Immature natural killer cell (primary cell): ENCODE results near the gene ARMH3. TPM values are rescaled to one million over a fixed set of nuclear protein-coding genes. Genes with fewer than 3 reads are reported as not detected.
"Not testable (repeated sequence)": the region's sequence is repeated elsewhere in the genome, so short reads cannot be mapped to it uniquely, and the experiment has no call there.

Source experiments
- DNase-seq, 3 donors: peaks; one replicate each; pipeline ENCODE4 v3.0.0; 2022; ENCODE audit warnings: mixed read lengths in 1 of 3
- H3K27ac Mint-ChIP-seq, 6 donors: one replicate each; pipeline ENCODE4 v1.8.0; 2020; ENCODE audit warnings: mixed read lengths in 6 of 6, mild to moderate bottlenecking in 5 of 6, inconsistent platforms in 4 of 6, moderate library complexity in 3 of 6
- H3K27me3 Mint-ChIP-seq, 3 donors: one replicate each; pipeline ENCODE4 v1.8.0; 2020 to 2021; ENCODE audit warnings: low read depth in 3 of 3, mild to moderate bottlenecking in 3 of 3, mixed read lengths in 3 of 3, moderate library complexity in 3 of 3, inconsistent platforms in 1 of 3
- H3K36me3 Mint-ChIP-seq, 3 donors: one replicate each; pipeline ENCODE4 v1.8.0; 2020; ENCODE audit warnings: mixed read lengths in 3 of 3, inconsistent platforms in 2 of 3, mild to moderate bottlenecking in 2 of 3
- H3K4me1 Mint-ChIP-seq, 2 donors: one replicate each; pipeline ENCODE4 v1.8.0; 2020; ENCODE audit warnings: inconsistent platforms in 2 of 2, mild to moderate bottlenecking in 2 of 2, mixed read lengths in 2 of 2, moderate library complexity in 1 of 2
- H3K4me3 Mint-ChIP-seq, 5 donors: one replicate each; pipeline ENCODE4 v1.8.0; 2020; ENCODE audit warnings: mild to moderate bottlenecking in 5 of 5, mixed read lengths in 5 of 5, inconsistent platforms in 3 of 5, moderate library complexity in 3 of 5
- H3K9me3 Mint-ChIP-seq, 6 donors: one replicate each; pipeline ENCODE4 v1.8.0; 2020; ENCODE audit warnings: mild to moderate bottlenecking in 6 of 6, mixed read lengths in 6 of 6, inconsistent platforms in 4 of 6, moderate library complexity in 3 of 6
- polyA plus RNA-seq, 3 donors: library from polyadenylated mRNA; unstranded; fragments of 300-500 nt; fragmentation: Illumina TruSeq; gene quantifications; one replicate each; pipeline ENCODE4 v1.2.3, GENCODE V29; 2021

ARMH3 gene
- polyA plus RNA-seq, 3 donors from 2014 or later, result 14.4 to 19.8 (median 17.5) TPM

- no peaks in the 10 kb centered on the region for H3K27me3 Mint-ChIP-seq
- no peak overlapping the region for H3K27ac Mint-ChIP-seq
- DNase-seq, result no peak
- H3K4me1 Mint-ChIP-seq, result no peaks in the 10 kb centered on the region
- peaks cover 19 to 42% (median 25%) of the 10 kb centered on the region in 3 donors for H3K36me3 Mint-ChIP-seq
- no peaks in the 10 kb centered on the region for H3K9me3 Mint-ChIP-seq
- H3K4me3 Mint-ChIP-seq, result no peak overlapping the region
Measured at GRCh38 chr10:101993651-101994200, 62.2 kb downstream of the ARMH3 start.

GRCh38 chr10:101993221-101993620 is 62.8 kb downstream of the ARMH3 start:
- H3K27me3 Mint-ChIP-seq, result no peaks in the 10 kb centered on the region
- no peak overlapping the region for H3K27ac Mint-ChIP-seq
- no peak overlapping the region for H3K4me3 Mint-ChIP-seq
- H3K36me3 Mint-ChIP-seq, result peaks cover 20 to 38% (median 25%) of the 10 kb centered on the region in 3 donors
- H3K9me3 Mint-ChIP-seq, result no peaks in the 10 kb centered on the region
- H3K4me1 Mint-ChIP-seq, result no peaks in the 10 kb centered on the region
- DNase-seq, result no peak

- no peak for DNase-seq
- H3K9me3 Mint-ChIP-seq, result no peaks in the 10 kb centered on the region
- H3K4me3 Mint-ChIP-seq, result no peak overlapping the region
- H3K36me3 Mint-ChIP-seq, result peaks cover 13 to 39% (median 18%) of the 10 kb centered on the region in 3 donors
- no peaks in the 10 kb centered on the region for H3K27me3 Mint-ChIP-seq
- peak overlapping the region in 4 of 6 donors; percentile 0 to 18 (median 12) for H3K27ac Mint-ChIP-seq
- H3K4me1 Mint-ChIP-seq, result peaks cover 0 to 16% of the 10 kb centered on the region in 2 donors
Measured at GRCh38 chr10:101987136-101987535, 68.8 kb downstream of the ARMH3 start.

GRCh38 chr10:101986624-101986971 is 69.4 kb downstream of the ARMH3 start:
- Mint-ChIP-seq H3K36me3 (peaks cover 11 to 33% (median 13%) of the 10 kb centered on the region in 3 donors), H3K27me3 (no peaks in the 10 kb centered on the region), H3K4me3 (no peak overlapping the region), H3K27ac (peak overlapping the region in 4 of 6 donors; percentile 18 to 87 (median 54)), H3K4me1 (peaks cover 0 to 16% of the 10 kb centered on the region in 2 donors), H3K9me3 (no peaks in the 10 kb centered on the region)
- DNase-seq, result no peak

- peaks cover 4 to 14% (median 8%) of the 10 kb centered on the region in 3 donors for H3K36me3 Mint-ChIP-seq
- DNase-seq, H3K27ac Mint-ChIP-seq, H3K4me1 Mint-ChIP-seq, H3K9me3 Mint-ChIP-seq, H3K4me3 Mint-ChIP-seq, H3K27me3 Mint-ChIP-seq: not testable (repeated sequence)
Measured at GRCh38 chr10:101980677-101981076, 75.3 kb downstream of the ARMH3 start.

DNA sequence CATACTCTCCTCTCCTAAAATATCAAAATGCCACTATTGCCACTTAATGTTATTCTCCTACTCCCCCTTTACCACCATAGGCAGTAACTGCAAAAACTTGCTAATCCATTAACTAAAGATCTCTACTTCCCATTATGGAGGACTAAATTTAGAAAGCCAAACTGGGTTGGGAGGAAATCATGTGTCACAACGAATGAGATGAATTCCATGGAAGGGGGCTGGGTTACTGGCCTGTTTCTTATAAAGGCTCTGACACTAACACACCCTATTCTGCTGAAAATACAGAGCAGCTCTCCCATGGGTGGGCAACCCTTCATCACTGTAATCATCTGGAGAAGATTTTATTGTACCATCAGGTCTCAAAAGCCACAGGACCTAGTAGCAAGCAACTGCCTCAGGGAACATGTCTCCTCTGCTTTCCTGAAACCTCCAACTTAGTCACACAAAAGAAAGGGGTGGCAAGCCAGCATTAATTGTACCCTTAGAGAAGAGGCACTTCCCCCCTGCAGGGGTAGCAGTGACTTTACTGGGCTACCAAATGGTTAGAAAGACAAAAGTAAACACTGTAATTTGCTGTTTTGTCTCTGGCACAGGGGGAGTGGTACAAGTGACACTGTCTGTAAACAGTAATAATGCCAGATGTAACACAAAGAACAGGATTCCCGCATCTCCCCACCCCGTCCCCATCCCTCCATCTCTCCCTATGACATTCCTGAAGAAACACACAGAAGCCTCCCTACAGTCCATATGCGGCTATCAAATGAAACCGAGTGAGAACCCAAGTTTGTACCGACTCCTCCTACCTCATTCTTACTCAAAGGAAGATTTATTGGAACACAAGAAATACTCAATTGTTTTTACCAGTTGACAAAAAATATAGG is 81.6 kb downstream of the ARMH3 start:
- H3K4me3 Mint-ChIP-seq, result peak overlapping the region; percentile 79 to 94 (median 85)
- H3K27ac Mint-ChIP-seq, result peak overlapping the region; percentile 87 to 97 (median 92)
- peaks cover 14 to 19% (median 15%) of the 10 kb centered on the region in 3 donors for H3K36me3 Mint-ChIP-seq
- DNase-seq, result no peak
- peaks cover 16 to 21% of the 10 kb centered on the region in 2 donors for H3K4me1 Mint-ChIP-seq
- no peaks in the 10 kb centered on the region for H3K9me3 Mint-ChIP-seq
- peaks cover 0 to 2% (median 0%) of the 10 kb centered on the region in 3 donors for H3K27me3 Mint-ChIP-seq

- Mint-ChIP-seq H3K4me1 (peaks cover 17 to 29% of the 10 kb centered on the region in 2 donors), H3K4me3 (peak overlapping the region in 3 of 5 donors; percentile 5 to 94 (median 35)), H3K27me3 (peaks cover 0 to 2% (median 0%) of the 10 kb centered on the region in 3 donors), H3K9me3 (no peaks in the 10 kb centered on the region), H3K36me3 (peaks cover 20 to 25% (median 21%) of the 10 kb centered on the region in 3 donors), H3K27ac (peak overlapping the region in 4 of 6 donors; percentile 4 to 39 (median 22))
- DNase-seq, result no peak
Measured at GRCh38 chr10:101972761-101973160, 83.2 kb downstream of the ARMH3 start.

- no peak overlapping the region for H3K4me3 Mint-ChIP-seq
- peaks cover 0 to 2% (median 0%) of the 10 kb centered on the region in 3 donors for H3K27me3 Mint-ChIP-seq
- DNase-seq, result no peak
- H3K36me3 Mint-ChIP-seq, result peaks cover 22 to 29% (median 26%) of the 10 kb centered on the region in 3 donors
- peaks cover 16 to 24% of the 10 kb centered on the region in 2 donors for H3K4me1 Mint-ChIP-seq
- peak overlapping the region in 1 of 6 donors; percentile 36 for H3K27ac Mint-ChIP-seq
- no peaks in the 10 kb centered on the region for H3K9me3 Mint-ChIP-seq
Measured at GRCh38 chr10:101969412-101969922, 86.5 kb downstream of the ARMH3 start.

- Mint-ChIP-seq H3K36me3 (peaks cover 22 to 34% (median 26%) of the 10 kb centered on the region in 3 donors), H3K9me3 (no peaks in the 10 kb centered on the region), H3K4me3 (no peak overlapping the region), H3K27ac (no peak overlapping the region), H3K27me3 (peaks cover 0 to 2% (median 0%) of the 10 kb centered on the region in 3 donors), H3K4me1 (peaks cover 11 to 19% of the 10 kb centered on the region in 2 donors)
- DNase-seq, result no peak
Measured at GRCh38 chr10:101968940-101969321, 87.0 kb downstream of the ARMH3 start.

- H3K27ac Mint-ChIP-seq, result no peak overlapping the region
- no peak overlapping the region for H3K4me3 Mint-ChIP-seq
- no peaks in the 10 kb centered on the region for H3K9me3 Mint-ChIP-seq
- no peak for DNase-seq
- H3K4me1 Mint-ChIP-seq, result peaks cover 6 to 14% of the 10 kb centered on the region in 2 donors
- H3K36me3 Mint-ChIP-seq, result peaks cover 22 to 31% (median 26%) of the 10 kb centered on the region in 3 donors
- H3K27me3 Mint-ChIP-seq, result peaks cover 0 to 1% (median 0%) of the 10 kb centered on the region in 3 donors
Measured at GRCh38 chr10:101968286-101968939, 87.6 kb downstream of the ARMH3 start.

- H3K4me3 Mint-ChIP-seq, result no peak overlapping the region
- peaks cover 22 to 30% (median 26%) of the 10 kb centered on the region in 3 donors for H3K36me3 Mint-ChIP-seq
- no peaks in the 10 kb centered on the region for H3K27me3 Mint-ChIP-seq
- DNase-seq, result no peak
- H3K4me1 Mint-ChIP-seq, result peaks cover 3 to 9% of the 10 kb centered on the region in 2 donors
- no peak overlapping the region for H3K27ac Mint-ChIP-seq
- H3K9me3 Mint-ChIP-seq, result no peaks in the 10 kb centered on the region
Measured at GRCh38 chr10:101967713-101968112, 88.3 kb downstream of the ARMH3 start.

DNA sequence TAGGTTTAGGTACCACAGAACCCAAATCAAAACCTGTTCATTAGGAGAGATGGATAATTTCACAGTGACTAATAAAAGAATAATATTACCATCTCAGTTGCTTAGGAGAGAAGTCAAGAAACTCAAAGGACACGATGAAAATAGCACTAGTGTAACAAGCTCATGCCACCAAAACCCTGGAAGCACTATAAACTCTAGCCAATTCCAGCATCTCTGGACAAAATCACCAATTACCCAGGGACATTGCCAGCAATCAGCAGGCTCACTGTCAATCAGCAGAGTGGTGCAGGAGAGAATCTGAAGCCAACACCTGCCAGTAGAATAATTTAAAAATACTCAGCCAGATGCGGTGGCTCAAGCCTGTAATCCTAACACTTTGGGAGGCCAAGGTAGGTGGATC is 88.9 kb downstream of the ARMH3 start:
- peak overlapping the region in 2 of 6 donors; percentile 30 to 58 for H3K27ac Mint-ChIP-seq
- no peaks in the 10 kb centered on the region for H3K9me3 Mint-ChIP-seq
- H3K36me3 Mint-ChIP-seq, result peaks cover 22 to 30% (median 26%) of the 10 kb centered on the region in 3 donors
- no peaks in the 10 kb centered on the region for H3K27me3 Mint-ChIP-seq
- H3K4me1 Mint-ChIP-seq, result peaks cover 3 to 9% of the 10 kb centered on the region in 2 donors
- H3K4me3 Mint-ChIP-seq, result no peak overlapping the region
- DNase-seq, result no peak

DNA sequence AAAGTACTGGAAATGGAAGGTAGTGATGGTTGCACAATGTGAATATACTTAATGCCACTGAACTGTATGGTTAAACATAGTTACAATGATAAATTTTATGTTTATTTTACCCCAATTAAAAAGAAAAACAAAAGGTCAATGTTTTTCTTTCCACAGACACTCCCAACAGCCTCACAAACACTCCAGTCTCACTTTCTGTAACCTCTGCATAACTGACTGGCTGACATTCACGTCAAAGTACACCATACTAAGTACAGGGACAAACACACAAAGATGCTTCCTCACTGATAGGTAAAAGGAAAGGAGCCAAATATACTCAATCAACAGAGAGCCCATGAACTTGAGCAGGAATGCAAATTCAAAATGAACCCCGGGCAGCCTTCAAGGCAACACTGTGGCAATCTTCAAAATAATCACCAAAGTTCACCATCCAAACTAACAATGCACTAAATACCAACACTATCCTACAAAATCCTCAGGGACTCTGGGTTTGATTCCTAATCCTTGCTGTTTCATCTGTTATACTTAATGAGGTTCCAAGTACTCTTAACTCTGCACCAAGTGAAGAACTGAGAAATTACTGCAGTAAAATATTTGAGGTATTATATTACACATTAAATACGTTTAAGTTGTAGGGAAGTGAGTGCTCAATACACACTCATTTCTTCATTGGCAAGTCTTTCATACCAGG is 90.8 kb downstream of the ARMH3 start:
- DNase-seq, result no peak
- no peaks in the 10 kb centered on the region for H3K9me3 Mint-ChIP-seq
- H3K27ac Mint-ChIP-seq, result peak overlapping the region in 2 of 6 donors; percentile 4 to 18
- peaks cover 3 to 9% of the 10 kb centered on the region in 2 donors for H3K4me1 Mint-ChIP-seq
- H3K4me3 Mint-ChIP-seq, result no peak overlapping the region
- peaks cover 20 to 25% (median 24%) of the 10 kb centered on the region in 3 donors for H3K36me3 Mint-ChIP-seq
- no peaks in the 10 kb centered on the region for H3K27me3 Mint-ChIP-seq
